Naive thymus-derived CD4-positive, alpha-beta T cell (primary cell): ENCODE results near the gene ATP10B. TPM values are rescaled to one million over a fixed set of nuclear protein-coding genes. Genes with fewer than 3 reads are reported as not detected.
A peak's percentile ranks its signal among the peaks of the same experiment; 100 is the strongest.
"Not testable (repeated sequence)": the region's sequence is repeated elsewhere in the genome, so short reads cannot be mapped to it uniquely, and the experiment has no call there.

Experiments
- ATAC-seq: fragments of 150-1000 bp; cut with Tn5 transposase; 2 replicates; pipeline ENCODE4 v1.10.0; 2021; ENCODE audit warnings: mild to moderate bottlenecking, moderate library complexity
- CTCF ChIA-PET: fragments of 350-600 bp; sonication (Branson Sonifier 250); formaldehyde crosslinking; loops from one replicate; lab custom pipeline; 2021; ENCODE audit warnings: antibody characterized with exemption; lab: Charles Lee
- POLR2A ChIA-PET: fragments of 350-600 bp; sonication (Branson Sonifier 250); formaldehyde crosslinking; loops from one replicate; lab custom pipeline; 2021; ENCODE audit warnings: antibody characterized with exemption, inconsistent platforms; lab: Charles Lee
- DNase-seq, 9 donors: peaks; one replicate each; pipeline versions ENCODE4 v3.0.0 to v3.0.0-alpha.2; 2020 to 2022; ENCODE audit warnings: mixed read lengths in 1 of 9
- H3K27ac ChIP-seq: one replicate; pipeline ENCODE4 v1.7.0; 2013; ENCODE audit warnings: mild to moderate bottlenecking, low read depth, low read length, moderate library complexity
- H3K27me3 ChIP-seq, 2 donors: one replicate each; pipeline ENCODE4 v1.7.0; 2013; ENCODE audit warnings: low read length in 2 of 2, mild to moderate bottlenecking in 2 of 2, moderate library complexity in 2 of 2; ENCODE audit not compliant: control insufficient read depth in 2 of 2, insufficient read depth in 2 of 2
- H3K36me3 ChIP-seq, 3 experiments: 1 replicate in 2 of 3; 2 replicates in 1 of 3; pipeline ENCODE4 v1.7.0; 2013; ENCODE audit warnings: low read length in 3 of 3, mild to moderate bottlenecking in 3 of 3, moderate library complexity in 1 of 3; ENCODE audit not compliant: insufficient read depth in 3 of 3, control insufficient read depth in 2 of 3
- H3K4me1 ChIP-seq, 2 donors: one replicate each; pipeline ENCODE4 v1.7.0; 2013; ENCODE audit warnings: low read length in 2 of 2, mild to moderate bottlenecking in 2 of 2, moderate library complexity in 1 of 2; ENCODE audit not compliant: control insufficient read depth in 2 of 2, insufficient read depth in 2 of 2
- H3K4me3 ChIP-seq: 2 replicates; pipeline ENCODE4 v1.7.0; 2013; ENCODE audit warnings: mild to moderate bottlenecking, low read length
- H3K9me3 ChIP-seq, 3 experiments: 1 replicate in 2 of 3; 2 replicates in 1 of 3; pipeline ENCODE4 v1.7.0; 2013; ENCODE audit warnings: low read length in 3 of 3; ENCODE audit not compliant: control insufficient read depth in 2 of 3
- H3K27ac Mint-ChIP-seq, 9 donors: one replicate each; pipeline ENCODE4 v1.8.0; 2020 to 2022; ENCODE audit warnings: mixed read lengths in 9 of 9, mild to moderate bottlenecking in 8 of 9, moderate library complexity in 5 of 9, inconsistent platforms in 2 of 9
- H3K27me3 Mint-ChIP-seq, 5 donors: one replicate each; pipeline ENCODE4 v1.8.0; 2021 to 2022; ENCODE audit warnings: mixed read lengths in 5 of 5, mild to moderate bottlenecking in 1 of 5
- H3K36me3 Mint-ChIP-seq, 5 donors: one replicate each; pipeline ENCODE4 v1.8.0; 2020 to 2022; ENCODE audit warnings: mixed read lengths in 5 of 5, mild to moderate bottlenecking in 3 of 5, inconsistent platforms in 1 of 5
- H3K4me1 Mint-ChIP-seq, 7 donors: one replicate each; pipeline ENCODE4 v1.8.0; 2020 to 2022; ENCODE audit warnings: mixed read lengths in 7 of 7, mild to moderate bottlenecking in 3 of 7, inconsistent platforms in 1 of 7
- H3K4me3 Mint-ChIP-seq, 10 donors: one replicate each; pipeline ENCODE4 v1.8.0; 2020 to 2022; ENCODE audit warnings: mild to moderate bottlenecking in 10 of 10, mixed read lengths in 10 of 10, moderate library complexity in 6 of 10, inconsistent platforms in 2 of 10
- H3K9me3 Mint-ChIP-seq, 11 donors: one replicate each; pipeline ENCODE4 v1.8.0; 2020 to 2022; ENCODE audit warnings: mixed read lengths in 11 of 11, mild to moderate bottlenecking in 4 of 11, inconsistent platforms in 1 of 11, moderate library complexity in 1 of 11
- intact Hi-C, 2 donors: fragments of 100-400 bp; cut with micrococcal nuclease; formaldehyde crosslinking; loops; one replicate each; pipeline ENCODE4 v1.15.1; 2023
- polyA plus RNA-seq, 2 donors: library from polyadenylated mRNA; unstranded; fragments of 300-500 nt; fragmentation: Illumina TruSeq; gene quantifications; one replicate each; pipeline ENCODE4 v1.2.3, GENCODE V29; 2021
- total RNA-seq, 6 experiments: library from RNA in 5 of 6; stranded (reverse) in 5 of 6; gene quantifications; 1 replicate in 5 of 6; 2 replicates in 1 of 6; pipeline ENCODE4 v1.2.3 and lab custom pipeline; 2021 to 2026

Gene ATP10B
- total and polyA plus RNA-seq, 7 experiments from 2014 or later: not detected

DNA sequence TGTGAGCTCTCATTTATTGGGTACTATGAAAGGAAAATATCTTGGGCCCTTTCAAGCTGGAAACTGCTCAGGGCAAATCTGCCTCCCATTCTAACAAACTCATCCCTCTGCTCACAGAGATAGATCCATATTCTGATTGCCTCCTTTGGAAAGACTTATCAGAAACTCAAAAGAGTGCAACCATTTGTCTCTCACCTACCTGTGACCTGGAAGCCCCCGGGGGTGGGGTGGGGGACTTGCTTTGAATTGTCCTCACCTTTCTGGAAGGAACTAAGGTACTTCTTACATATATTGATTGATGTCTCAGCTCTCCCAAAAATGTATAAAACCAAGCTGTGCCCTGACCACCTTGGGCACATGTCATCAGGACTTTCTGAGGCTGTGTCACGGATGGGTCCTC, 125.3 kb downstream of the ATP10B start:
- no peak for DNase-seq

GRCh38 chr5:160720822-160721221, 131.2 kb downstream of the ATP10B start:
- ATAC-seq: no peak
- no peaks in the 10 kb centered on the region for H3K36me3 Mint-ChIP-seq

More for the DNA sequence above, 125.3 kb downstream of the ATP10B start:
- H3K27ac Mint-ChIP-seq: no peak overlapping the region
- intact Hi-C loops: no loop called here
- no peak overlapping the region for H3K27ac ChIP-seq
- no peaks in the 10 kb centered on the region for H3K4me1 Mint-ChIP-seq
- H3K36me3 Mint-ChIP-seq: no peaks in the 10 kb centered on the region
- H3K36me3 ChIP-seq: no peaks in the 10 kb centered on the region
- no peaks in the 10 kb centered on the region for H3K4me1 ChIP-seq
- no peak for ATAC-seq
- no peak overlapping the region for H3K4me3 Mint-ChIP-seq
- no peaks in the 10 kb centered on the region for H3K27me3 ChIP-seq
- ChIA-PET POLR2A (no interaction called here), CTCF (no interaction called here)
- peaks cover 0 to 4% (median 0%) of the 10 kb centered on the region in 11 donors for H3K9me3 Mint-ChIP-seq
- no peak overlapping the region for H3K4me3 ChIP-seq
- H3K27me3 Mint-ChIP-seq: peaks cover 0 to 13% (median 6%) of the 10 kb centered on the region in 5 donors
- no peaks in the 10 kb centered on the region for H3K9me3 ChIP-seq

DNA sequence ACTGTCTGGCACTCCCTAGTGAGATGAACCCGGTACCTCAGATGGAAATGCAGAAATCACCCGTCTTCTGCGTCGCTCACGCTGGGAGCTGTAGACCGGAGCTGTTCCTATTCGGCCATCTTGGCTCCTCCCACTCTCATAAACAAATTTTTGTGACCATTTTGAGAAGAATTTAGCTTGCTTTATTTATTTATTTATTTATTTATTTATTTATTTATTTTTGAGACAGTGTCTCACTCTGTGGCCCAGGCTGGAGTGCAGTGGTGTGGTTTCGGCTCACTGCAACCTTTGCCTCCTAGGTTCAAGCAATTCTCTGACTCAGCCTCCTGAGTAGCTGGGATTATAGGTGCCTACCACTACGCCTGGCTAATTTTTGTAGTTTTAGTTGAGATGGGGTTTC, 136.5 kb downstream of the ATP10B start:
- H3K4me1 ChIP-seq, H3K36me3 ChIP-seq, DNase-seq, H3K9me3 ChIP-seq, POLR2A ChIA-PET, H3K9me3 Mint-ChIP-seq, ATAC-seq, CTCF ChIA-PET, H3K27ac ChIP-seq, H3K4me3 Mint-ChIP-seq, H3K27ac Mint-ChIP-seq, intact Hi-C loops, H3K4me3 ChIP-seq, H3K27me3 Mint-ChIP-seq, H3K36me3 Mint-ChIP-seq, H3K27me3 ChIP-seq, H3K4me1 Mint-ChIP-seq: not testable (repeated sequence)

More at GRCh38 chr5:160720822-160721221, 131.2 kb downstream of the ATP10B start:
- H3K4me3 ChIP-seq: no peak overlapping the region
- Mint-ChIP-seq H3K27me3 (peaks cover 0 to 8% (median 0%) of the 10 kb centered on the region in 5 donors), H3K27ac (no peak overlapping the region), H3K9me3 (peaks cover 0 to 1% (median 0%) of the 10 kb centered on the region in 11 donors), H3K4me3 (no peak overlapping the region), H3K4me1 (no peaks in the 10 kb centered on the region)
- ChIA-PET CTCF (interaction anchor here (0.6 kb wide), 1 partner anchor 75 kb away, joined by 3 read pairs; no protein-coding TSS in a partner anchor), POLR2A (no interaction called here)
- H3K9me3 ChIP-seq: no peaks in the 10 kb centered on the region
- H3K27me3 ChIP-seq: no peaks in the 10 kb centered on the region
- intact Hi-C loops: no loop called here
- H3K27ac ChIP-seq: no peak overlapping the region
- H3K36me3 ChIP-seq: no peaks in the 10 kb centered on the region
- no peak for DNase-seq
- H3K4me1 ChIP-seq: no peaks in the 10 kb centered on the region

DNA sequence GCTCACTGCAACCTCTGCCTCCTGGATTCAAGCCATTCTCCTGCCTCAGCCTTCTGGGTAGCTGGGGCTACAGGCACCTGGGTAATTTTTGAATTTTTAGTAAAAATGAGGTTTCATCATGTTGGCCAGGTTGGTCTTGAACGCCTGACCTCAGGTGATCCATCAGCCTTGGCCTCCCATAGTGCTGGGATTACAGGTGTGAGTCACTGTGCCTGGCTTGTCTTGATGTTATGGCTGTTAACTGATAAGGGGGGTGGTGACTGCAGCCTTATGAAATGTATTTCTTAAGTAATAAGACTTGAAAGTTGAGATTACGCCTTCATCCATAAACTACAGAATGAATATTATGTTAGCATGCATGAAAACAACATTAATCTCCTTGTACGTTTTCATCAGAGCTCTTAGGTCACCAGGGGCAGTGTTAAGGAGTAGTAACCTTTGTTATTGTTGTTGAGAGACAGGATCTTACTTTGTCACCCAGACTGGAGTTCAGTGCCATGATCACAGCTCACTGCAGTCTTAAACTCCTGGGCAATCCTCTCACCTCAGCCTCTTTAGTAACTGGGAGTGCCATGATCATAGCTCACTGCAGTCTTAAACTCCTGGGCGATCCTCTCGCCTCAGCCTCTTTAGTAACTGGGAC, 148.3 kb downstream of the ATP10B start:
- CTCF ChIA-PET: no interaction called here
- ATAC-seq (no peak), DNase-seq (no peak)
- Histone ChIP-seq H3K27ac (no peak overlapping the region), H3K36me3 (no peaks in the 10 kb centered on the region), H3K4me3 (no peak overlapping the region), H3K9me3 (no peaks in the 10 kb centered on the region), H3K4me1 (no peaks in the 10 kb centered on the region), H3K27me3 (no peaks in the 10 kb centered on the region)
- no peaks in the 10 kb centered on the region for H3K4me1 Mint-ChIP-seq
- peaks cover 0 to 8% (median 0%) of the 10 kb centered on the region in 11 donors for H3K9me3 Mint-ChIP-seq
- peaks cover 0 to 16% (median 6%) of the 10 kb centered on the region in 5 donors for H3K27me3 Mint-ChIP-seq
- H3K27ac Mint-ChIP-seq: no peak overlapping the region
- intact Hi-C loops: no loop called here
- H3K36me3 Mint-ChIP-seq: peaks cover 0 to 1% (median 0%) of the 10 kb centered on the region in 5 donors
- H3K4me3 Mint-ChIP-seq: no peak overlapping the region
- POLR2A ChIA-PET: no interaction called here

DNA sequence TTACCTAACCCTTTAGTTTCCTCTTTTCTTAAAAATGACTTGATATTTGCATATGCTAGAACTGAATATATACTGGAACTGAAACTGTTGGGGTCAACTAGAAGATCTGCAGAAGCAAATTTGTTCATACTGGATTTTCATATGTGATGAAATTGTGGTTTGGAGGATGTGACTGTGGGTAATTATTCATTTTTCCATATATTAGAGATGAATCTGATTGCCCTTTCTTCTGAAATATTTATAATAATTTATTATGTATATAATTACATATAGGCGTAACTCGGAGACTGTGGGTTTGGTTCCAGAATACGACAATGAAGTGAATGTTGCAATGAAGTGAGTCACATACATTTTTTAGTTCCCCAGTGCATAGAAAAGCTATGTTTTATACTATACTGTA, 149.1 kb downstream of the ATP10B start:
- Mint-ChIP-seq H3K27ac (no peak overlapping the region), H3K9me3 (peaks cover 0 to 5% (median 0%) of the 10 kb centered on the region in 11 donors), H3K4me3 (no peak overlapping the region), H3K27me3 (peaks cover 0 to 12% (median 6%) of the 10 kb centered on the region in 5 donors), H3K36me3 (no peaks in the 10 kb centered on the region), H3K4me1 (no peaks in the 10 kb centered on the region)
- DNase-seq: no peak
- Histone ChIP-seq H3K4me3 (no peak overlapping the region), H3K36me3 (no peaks in the 10 kb centered on the region), H3K4me1 (no peaks in the 10 kb centered on the region), H3K9me3 (no peaks in the 10 kb centered on the region), H3K27me3 (no peaks in the 10 kb centered on the region), H3K27ac (no peak overlapping the region)
- intact Hi-C loops: no loop called here
- peak; percentile 75 for ATAC-seq
- ChIA-PET CTCF (no interaction called here), POLR2A (no interaction called here)

DNA sequence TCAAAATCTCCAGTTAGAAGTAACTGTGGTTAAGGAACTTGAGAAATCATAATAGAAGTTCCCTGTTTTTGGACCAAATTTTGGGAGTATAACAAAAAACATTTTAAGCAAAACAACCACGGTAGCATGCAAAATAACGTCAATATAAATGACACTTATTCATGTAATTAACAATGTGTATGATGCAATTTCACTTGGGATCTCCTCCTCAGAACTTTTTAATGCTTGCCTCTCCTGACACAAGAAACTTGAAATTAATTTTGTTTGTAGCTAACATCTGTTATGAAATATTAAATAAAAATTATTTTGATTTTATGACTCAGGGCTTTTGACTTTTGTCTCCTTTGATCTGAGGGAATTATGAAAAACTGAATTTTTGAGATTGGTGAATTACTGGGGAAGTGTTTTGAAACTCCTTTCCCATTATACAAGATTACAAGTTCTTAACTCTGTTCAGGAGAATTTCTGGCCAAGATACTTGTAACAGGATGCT, 149.7 kb downstream of the ATP10B start:
- H3K27me3 ChIP-seq: no peaks in the 10 kb centered on the region
- H3K4me1 ChIP-seq: no peaks in the 10 kb centered on the region
- Mint-ChIP-seq H3K9me3 (peaks cover 0 to 5% (median 0%) of the 10 kb centered on the region in 11 donors), H3K27me3 (peaks cover 0 to 12% (median 6%) of the 10 kb centered on the region in 5 donors), H3K4me3 (no peak overlapping the region), H3K36me3 (no peaks in the 10 kb centered on the region), H3K4me1 (no peaks in the 10 kb centered on the region), H3K27ac (no peak overlapping the region)
- ChIA-PET CTCF (no interaction called here), POLR2A (no interaction called here)
- ATAC-seq (no peak), DNase-seq (no peak)
- no peaks in the 10 kb centered on the region for H3K9me3 ChIP-seq
- intact Hi-C loops: no loop called here
- H3K27ac ChIP-seq: no peak overlapping the region
- no peaks in the 10 kb centered on the region for H3K36me3 ChIP-seq
- H3K4me3 ChIP-seq: no peak overlapping the region

GRCh38 chr5:160701403-160701802, 150.6 kb downstream of the ATP10B start:
- Mint-ChIP-seq H3K4me1 (no peaks in the 10 kb centered on the region), H3K4me3 (no peak overlapping the region), H3K9me3 (peaks cover 0 to 5% (median 0%) of the 10 kb centered on the region in 11 donors), H3K36me3 (no peaks in the 10 kb centered on the region), H3K27ac (no peak overlapping the region), H3K27me3 (peaks cover 0 to 12% (median 6%) of the 10 kb centered on the region in 5 donors)
- no peaks in the 10 kb centered on the region for H3K4me1 ChIP-seq
- no peaks in the 10 kb centered on the region for H3K36me3 ChIP-seq
- H3K27ac ChIP-seq: no peak overlapping the region
- H3K9me3 ChIP-seq: no peaks in the 10 kb centered on the region
- H3K4me3 ChIP-seq: no peak overlapping the region
- no peak for ATAC-seq
- intact Hi-C loops: no loop called here
- H3K27me3 ChIP-seq: no peaks in the 10 kb centered on the region
- POLR2A ChIA-PET: no interaction called here
- no peak for DNase-seq
- CTCF ChIA-PET: no interaction called here
